NOMO-1 (cell line): ENCODE data around the gene HAGHL.

Experiments
- DNase-seq, 2 experiments: peaks; one replicate each; lab custom pipeline; 2025; ENCODE audit not compliant: unreplicated experiment in 2 of 2; lab: John Stamatoyannopoulos, UW

Gene HAGHL

DNA sequence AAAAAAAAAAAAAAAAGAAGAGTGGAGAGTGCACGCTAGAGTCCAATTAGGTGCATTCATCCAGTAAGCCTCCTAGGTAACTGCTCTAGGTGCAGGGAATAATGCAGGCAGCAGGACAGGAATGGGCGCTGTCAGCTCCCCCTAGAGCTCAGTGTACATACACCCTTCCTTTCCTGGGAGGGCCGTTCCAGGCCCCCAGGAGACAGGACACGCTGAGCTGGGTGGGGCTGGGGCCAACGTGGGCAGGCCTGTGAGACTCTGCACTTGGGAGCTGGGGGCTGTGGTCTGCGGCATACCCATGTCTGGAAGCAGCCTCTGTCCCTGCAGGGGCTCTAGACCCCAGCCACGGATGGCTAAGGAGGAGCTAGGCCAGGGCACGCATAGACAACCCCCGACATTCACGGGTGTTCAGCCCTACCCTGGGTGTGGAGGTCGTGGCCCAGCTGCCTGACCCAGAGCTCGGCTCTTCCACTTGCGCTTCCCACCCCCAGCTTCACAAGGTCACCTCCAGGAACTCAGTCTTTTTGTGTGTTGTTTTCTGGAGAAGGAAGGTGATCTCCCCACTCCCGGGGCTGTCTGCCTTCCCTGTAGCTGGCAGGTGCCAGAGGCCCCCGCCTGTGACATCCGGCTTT, 7.0 kb upstream of the HAGHL start:
- peak in 1 of 2 experiments; percentile 57 for DNase-seq

DNA sequence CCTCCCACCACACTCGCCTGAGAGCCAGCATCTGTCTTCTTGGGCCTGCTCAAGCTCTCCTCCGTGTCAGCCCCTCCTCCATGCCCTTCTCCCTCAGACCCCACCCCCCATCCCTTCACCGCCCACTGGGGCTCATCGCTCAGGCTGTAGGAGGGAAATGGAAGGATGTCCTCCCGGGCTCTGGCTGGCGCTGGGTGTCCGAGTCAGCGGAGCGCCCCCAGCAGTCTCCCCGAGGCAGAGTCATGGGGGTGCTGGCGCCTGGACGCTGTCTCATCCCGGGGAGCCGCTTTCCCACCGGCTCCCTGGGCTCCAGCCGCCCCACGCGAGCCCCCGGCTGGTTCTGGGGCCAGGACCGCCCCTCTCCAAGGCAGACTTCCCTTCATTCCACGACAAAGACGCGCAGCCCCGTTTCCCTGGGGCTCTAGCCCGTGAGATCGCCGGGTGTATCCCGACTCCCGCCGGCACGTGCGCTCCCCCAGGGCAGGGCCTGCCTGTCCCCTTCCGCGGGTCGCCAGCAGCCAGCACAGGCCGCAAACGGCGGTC, 6.4 kb upstream of the HAGHL start:
- DNase-seq, result peak; percentile 23 to 57

DNA sequence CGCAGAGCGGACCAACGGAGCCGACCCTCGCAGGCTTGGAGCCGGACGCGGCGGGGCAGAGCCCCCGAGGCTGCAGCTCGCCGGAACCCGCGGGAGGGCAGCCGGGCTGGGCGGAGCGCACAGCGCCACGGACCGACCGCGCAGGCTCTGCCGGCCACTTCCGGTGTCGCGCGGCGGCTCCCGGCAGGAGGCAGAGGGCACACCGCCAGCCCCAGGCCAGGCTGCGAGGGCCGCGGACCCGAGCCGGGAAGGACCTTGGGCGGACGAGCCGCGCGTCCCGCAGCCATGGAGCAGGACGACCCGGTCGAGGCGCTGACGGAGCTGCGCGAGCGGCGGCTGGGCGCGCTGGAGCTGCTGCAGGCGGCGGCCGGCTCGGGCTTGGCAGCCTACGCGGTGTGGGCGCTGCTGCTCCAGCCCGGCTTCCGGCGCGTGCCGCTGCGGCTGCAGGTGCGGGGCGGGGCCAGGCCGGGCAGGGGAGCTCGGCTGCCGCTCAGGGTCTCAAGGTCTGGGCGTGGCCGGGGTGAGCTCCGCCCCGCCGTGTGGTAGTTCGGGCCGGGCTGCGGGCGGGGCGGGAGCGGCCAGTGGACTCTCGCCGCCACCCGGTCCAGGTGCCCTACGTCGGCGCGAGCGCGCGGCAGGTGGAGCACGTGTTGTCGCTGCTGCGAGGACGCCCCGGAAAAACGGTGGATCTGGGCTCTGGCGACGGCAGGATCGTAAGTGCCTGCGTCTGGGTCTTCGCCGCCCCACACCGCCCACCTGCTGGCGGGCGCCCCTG, 5.7 kb upstream of the HAGHL start, which contains the start of gene ANTKMT:
Gene ANTKMT (plus strand): TSS at position 157 of the 775 bp plus-strand sequence. CDS start 129 bp downstream, at position 286.
- DNase-seq, result peak; percentile 82 to 87

DNA sequence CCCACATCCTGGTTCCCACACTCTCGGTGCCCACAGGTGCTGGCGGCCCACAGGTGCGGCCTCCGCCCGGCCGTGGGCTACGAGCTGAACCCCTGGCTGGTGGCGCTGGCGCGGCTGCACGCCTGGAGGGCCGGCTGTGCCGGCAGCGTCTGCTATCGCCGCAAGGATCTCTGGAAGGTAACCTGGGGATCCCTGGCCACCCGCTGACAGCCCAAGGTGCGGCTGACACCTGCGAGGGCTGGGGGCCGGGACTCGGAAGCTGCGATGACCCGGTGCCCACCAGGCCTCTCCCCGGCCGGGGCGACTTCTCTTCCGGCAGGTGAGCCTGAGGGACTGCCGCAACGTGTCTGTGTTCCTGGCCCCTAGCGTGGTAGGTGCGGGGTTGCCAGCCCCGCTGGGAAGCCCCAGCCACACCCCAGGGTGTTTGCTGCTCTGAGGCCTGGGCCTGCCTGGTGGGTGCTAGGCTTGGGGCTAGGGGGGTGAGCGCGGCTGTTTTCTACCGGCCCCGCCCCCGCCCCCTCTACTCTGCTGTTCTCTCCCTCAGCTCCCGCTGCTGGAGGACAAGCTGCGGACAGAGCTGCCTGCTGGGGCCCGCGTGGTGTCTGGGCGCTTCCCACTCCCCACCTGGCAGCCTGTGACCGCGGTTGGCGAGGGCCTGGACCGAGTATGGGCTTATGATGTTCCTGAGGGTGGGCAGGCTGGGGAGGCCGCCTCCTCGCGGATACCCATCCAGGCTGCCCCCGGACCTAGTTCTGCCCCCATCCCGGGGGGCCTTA, 5.0 kb upstream of the HAGHL start:
- no peak for DNase-seq

DNA sequence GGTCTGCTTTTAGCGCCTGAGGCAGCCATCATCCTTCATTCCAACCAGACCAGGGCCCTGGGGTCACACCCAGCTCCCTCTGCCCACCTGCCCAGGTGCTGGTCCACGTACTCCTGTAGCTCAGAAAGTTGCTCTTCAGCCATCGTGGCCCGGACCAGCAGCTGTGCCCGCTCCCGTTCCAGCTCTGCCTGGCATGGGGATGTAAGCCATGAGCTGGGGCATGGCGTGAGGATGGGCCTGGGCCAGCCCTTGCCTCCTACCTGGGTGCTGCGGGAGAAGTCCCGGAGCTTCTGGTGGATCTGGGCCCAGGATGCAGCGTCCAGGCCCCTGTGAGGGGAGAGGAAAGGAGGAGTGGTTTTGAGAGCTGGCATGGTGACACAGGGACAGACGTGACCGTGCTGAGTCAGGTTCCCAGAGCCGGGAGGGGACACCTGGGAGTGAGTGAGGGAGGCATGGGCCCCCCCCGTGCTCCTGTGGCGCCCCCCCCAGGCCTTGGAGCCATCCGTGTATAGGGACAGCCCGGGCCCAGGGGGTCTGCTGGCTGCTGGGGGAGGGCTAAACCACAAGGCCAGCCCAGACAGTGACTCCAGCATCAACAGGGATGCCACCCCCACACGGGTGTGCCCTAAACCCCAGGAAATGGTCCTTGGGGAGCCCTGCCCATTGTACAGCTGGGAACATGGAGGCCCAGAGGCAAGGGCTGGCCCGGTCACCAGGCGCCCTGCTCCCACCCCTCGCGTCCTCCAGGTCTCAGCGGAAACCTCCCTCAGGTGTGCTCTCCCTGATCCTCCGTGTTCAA, 3.9 kb upstream of the HAGHL start:
- no peak for DNase-seq

DNA sequence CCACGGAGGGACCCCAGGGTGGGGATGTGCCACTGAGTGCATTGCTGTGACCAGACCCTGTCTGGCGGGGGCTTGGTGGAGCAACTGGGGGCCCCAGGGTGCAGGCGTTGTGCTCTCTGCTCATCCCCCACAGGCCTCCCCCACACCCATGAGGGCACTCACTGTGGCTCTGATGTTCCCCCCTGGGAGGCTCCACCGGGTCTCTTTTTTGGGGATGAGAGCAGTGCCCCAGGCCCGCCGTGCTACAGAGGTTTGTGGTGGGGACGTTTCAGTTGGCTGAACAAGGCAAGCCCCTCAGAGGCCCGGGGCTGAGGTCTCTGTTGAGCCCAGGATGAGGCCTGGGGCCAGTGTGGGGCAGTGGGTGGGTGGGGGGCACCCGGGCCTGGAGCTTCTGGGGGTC, 3.2 kb upstream of the HAGHL start:
- DNase-seq, result no peak

DNA sequence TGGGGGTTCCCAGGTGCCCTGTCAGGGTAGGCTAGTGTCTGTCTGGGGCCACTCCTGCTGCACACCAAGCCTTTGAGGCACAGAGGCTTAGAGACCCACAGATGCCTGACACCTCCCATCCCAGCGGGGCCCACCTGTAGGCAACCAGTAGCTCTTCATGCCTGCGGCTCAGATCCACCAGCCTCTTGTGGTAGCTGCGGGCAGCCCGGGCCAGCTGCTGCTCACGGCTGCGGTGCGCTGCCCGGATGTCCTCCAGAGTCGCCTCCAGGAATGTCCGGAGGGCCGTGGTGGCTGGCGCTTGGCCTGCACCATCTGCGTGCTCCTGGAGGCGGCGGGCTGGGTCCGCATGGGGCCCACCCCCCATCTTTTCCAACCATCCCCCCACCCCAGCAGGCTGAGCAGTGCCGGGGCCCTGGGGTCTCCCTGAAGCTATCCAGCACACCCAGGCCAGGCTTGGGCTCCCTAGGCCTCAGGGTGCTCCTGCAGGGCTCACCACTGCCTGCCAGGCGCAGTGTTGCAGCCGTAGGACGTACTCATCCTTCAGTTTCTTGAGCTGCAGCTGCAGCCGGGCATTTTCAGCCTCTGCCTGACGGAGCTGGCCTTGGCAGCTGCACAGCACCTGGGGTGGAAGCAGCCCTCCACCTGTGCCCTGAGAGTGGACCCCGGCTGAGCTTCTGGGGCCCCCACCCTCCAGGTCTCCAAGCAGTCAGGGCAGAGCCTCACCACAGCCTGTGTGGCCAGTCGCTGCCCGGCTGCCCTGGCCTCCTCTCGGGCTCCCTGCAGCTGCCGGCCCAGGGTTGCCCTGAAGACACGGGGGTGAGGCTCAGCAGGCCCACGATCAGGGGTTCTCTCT, 2.5 kb upstream of the HAGHL start:
- no peak for DNase-seq

DNA sequence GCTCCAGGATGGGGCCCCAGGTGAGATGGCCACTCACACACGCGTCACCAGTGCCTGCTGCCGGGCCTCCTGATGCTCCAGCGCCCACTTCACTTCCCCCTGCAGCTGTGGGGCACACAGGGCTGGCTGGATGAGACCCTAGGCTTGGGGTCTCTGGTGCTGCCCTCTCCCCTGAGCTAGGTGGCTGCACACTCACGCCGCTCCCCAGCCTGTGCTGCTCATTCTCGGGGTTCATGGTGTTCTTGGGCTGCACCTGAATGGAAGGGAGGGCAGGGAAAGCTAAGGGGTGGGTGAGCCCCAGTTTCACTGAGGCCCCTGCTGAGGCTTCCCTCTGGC, 1.9 kb upstream of the HAGHL start:
- DNase-seq, result no peak

DNA sequence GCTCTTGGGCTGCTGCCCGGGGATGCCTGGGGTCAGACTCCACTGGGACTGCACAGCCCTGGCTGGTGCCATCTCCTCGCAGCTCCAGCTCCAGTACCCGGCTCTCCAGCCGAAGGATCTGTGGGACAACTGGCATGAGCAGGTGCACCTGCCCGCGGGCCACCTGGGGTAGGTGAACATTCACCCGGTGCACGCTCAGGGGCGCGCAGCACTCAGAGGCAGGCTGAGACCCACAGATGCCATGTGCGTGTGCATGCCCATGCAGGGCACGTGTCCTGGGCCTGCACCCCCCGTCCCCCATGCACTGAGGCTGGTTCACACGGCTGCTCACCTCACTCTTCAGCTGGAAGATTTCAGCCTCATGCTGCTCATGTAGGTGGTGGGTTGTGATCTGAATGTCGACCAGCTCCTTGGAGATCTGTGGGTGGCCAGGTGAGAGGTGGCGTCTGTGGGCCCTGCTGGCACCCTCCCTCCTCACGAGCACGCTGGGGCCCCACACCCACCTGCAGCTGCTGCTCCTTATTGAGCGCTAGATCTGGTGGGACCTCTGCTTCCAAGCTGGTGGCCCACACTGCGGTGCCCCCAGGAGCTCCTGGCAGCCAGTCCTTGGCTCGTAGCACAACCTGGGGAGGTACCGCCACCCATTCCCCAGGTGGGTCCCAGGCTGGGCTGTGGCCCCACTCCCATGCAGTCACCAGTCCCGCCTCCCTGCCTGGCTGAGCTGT, 1.3 kb upstream of the HAGHL start:
- no peak for DNase-seq

DNA sequence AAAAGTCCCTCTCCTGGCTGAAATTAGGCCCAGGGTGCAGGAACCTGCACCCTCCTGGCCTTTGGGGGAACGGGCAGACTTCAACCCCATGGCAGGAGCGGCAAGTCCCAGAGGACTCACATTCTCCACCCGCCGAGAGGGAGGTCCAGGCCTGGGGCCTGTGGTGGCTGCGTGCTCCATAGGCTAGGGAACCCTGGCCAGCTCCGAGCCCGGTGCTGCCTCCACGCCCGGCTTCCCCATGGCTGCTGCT, 793 bp upstream of the HAGHL start:
- no peak for DNase-seq

DNA sequence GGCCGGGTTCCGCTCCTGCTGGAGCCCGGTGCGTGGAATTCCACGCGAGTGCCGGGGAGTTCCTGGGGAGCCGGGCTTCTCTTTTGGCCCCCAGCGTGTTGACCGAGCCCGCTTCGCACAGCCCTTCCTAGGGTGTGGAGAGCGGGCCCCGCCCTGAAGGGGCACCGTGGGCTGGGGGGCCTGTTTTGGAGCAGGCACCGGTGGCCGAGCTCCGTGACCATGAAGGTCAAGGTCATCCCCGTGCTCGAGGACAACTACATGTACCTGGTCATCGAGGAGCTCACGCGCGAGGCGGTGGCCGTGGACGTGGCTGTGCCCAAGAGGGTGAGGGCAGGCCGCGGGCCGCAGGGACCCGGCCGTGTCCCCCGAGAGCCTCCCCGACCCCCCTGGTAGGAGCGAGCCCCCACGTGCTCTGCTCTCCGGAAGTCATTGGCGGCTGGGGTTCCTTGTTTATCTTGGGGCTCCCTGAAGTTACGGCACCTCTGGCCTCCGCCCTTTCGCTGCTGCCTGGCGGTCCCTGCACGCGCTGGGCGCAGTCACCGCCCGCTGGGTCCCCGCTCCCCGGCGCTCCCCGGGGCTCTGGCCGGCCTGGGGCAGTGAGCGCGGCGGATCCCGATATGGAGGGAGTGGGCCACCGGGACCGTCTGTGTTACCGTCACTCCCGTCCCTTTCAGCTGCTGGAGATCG, 528 bp downstream of the HAGHL start:
- DNase-seq, result no peak

DNA sequence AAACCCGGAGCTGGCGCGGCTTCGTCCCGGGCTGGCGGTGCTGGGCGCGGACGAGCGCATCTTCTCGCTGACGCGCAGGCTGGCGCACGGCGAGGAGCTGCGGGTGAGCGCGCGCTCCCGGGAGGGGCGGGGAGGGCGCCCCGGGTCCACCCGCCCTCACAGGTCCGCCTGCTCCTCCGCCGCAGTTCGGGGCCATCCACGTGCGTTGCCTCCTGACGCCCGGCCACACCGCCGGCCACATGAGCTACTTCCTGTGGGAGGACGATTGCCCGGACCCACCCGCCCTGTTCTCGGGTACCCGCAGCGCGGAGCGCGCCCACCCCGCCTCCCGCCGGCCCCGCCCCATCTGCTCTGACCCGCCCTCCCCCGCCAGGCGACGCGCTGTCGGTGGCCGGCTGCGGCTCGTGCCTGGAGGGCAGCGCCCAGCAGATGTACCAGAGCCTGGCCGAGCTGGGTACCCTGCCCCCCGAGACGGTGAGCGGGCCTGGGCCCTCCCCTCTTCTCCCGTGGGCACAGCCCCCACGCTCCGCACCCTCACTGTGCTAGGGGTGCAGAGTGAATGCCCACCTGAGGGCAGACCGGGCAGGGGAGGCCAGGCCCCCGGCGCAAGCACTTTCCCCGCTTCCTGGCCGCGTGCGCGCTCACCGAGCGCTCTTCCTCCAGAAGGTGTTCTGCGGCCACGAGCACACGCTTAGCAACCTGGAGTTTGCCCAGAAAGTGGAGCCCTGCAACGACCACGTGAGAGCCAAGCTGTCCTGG, 1.4 kb downstream of the HAGHL start:
- DNase-seq, result peak; percentile 35 to 58

DNA sequence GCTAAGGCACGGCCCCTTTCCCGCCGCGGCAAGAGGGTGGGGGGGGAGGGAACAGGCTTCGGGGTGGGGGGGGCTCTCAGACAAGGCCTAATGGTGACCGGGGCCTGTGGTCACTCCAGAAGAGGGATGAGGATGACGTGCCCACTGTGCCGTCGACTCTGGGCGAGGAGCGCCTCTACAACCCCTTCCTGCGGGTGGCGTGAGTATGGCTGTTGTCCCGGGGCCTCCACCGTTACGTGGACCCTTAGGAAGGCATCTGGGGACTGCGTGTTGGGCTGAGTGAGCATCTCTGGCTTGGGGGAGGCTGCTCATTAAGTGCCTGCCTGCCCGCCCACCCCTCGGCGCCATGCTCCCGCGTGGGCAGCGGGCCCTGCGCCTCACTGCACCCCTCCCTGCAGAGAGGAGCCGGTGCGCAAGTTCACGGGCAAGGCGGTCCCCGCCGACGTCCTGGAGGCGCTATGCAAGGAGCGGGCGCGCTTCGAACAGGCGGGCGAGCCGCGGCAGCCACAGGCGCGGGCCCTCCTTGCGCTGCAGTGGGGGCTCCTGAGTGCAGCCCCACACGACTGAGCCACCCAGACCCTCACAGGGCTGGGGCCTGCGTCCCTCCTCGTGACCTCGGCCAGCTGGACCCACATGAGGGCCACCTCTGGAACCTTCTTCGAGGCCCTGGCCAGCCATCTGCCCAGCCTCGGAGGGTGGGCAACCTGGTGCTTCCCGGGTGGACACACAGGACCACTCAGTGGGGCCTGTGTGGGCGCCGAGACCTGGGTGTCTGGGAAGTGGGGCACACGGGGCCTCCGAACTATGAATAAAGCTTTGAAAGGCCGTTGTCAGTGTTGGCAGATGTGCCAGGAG, 2.2 kb downstream of the HAGHL start:
- DNase-seq, result no peak

DNA sequence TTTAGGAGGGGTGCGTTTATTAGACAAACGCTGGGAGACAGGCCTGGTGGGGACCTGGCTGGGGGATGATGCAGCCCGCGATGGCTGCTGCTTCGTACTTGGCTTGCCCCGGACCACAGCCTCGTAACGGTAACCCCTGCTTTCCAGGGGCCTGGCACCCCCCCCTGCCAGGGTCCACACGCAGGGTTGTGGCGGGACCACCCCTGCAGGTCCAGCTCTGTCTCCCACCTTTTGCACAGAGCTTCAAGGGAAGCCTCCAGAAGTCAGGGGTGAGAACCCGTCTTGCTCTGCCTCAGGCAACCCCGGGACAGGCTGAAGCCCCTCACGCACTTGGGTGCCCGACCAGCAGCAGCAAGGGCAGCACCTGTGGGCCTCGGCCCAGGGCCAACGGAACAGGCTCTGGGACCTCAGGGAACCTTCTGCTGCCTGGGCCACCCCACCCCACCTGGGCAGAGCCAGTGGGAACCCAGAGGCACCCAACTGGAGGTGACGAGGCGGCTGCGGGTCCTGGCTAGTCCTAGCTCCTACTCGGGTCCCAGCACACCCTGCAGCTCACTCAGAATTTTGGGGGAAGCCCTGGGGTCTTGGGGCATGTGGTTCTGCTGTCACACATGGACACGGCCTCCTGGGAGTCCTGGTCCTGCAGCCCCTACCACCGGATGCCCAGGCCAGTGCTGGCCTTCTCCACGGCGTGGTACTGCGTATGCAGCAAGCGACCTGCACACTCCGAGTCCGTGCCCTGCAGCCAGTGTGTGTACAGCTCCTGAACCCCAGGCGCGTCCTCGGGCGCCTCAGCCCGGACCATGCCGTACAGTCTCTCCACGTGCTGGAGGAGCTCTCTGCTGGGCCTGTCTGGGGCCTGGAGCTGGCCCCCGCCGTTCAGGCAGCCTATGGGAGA, 3.1 kb downstream of the HAGHL start:
- no peak for DNase-seq

DNA sequence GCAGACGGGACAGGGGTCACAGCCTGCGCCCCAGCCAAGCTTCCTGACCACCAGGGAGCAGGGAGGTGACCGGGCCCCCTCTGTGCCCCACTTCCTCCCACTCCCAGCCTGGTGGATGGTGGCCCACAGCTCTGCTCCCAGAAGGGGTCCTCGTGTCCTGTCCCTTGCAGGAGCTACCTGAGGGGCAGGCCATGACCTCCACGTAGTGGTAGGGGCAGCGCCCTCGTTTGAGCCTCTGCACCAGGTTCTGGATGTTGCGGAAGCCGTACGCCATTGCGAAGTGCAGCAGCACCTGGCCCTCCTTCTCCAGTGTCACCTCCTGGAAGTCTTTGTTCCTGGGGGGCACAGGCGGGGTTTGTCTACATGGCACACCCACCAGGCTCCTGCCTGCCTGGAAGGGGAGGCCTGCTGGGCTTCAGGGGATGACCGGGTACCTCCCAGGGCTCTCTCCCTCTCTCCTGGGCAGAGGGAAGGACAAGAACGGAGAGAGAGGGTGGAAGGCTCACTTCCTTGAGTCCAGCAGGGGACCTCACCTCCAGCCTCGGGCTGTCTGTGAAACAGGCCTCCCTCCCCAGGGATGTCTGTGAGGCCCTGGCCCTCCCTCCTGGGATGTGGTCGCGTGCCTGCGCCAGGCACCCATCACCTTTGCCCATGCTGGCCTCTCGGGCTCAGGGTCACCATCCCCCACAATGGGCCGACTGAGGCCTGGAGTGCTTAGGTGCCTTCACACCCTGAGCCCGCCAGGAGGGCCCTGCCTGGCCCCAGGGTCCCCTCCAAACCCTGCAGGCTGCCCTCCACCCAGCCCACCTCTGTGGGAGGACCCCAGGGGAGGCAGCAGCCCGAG, 4.0 kb downstream of the HAGHL start:
- DNase-seq, result no peak
